A673 (cell line): Measurements from ENCODE around the gene NBPF3. TPM values are rescaled to one million over a fixed set of nuclear protein-coding genes. Genes with fewer than 3 reads are reported as not detected.
"Not testable (repeated sequence)": the region's sequence is repeated elsewhere in the genome, so short reads cannot be mapped to it uniquely, and the experiment has no call there.

ENCODE experiments used
- BruUV-seq: library from RNA; stranded (reverse); fragments of 400-500 nt; replicated peaks from 2 replicates; lab custom pipeline; 2021; lab: Mats Ljungman, UMichigan
- CTCF ChIA-PET: fragments of 300-600 bp; sonication (Branson Sonifier 250); formaldehyde crosslinking; loops from one replicate; lab custom pipeline; 2022; ENCODE audit warnings: antibody characterized with exemption; lab: Charles Lee
- POLR2A ChIA-PET: fragments of 300-600 bp; sonication (Branson Sonifier 250); formaldehyde crosslinking; loops from one replicate; lab custom pipeline; 2022; ENCODE audit warnings: antibody characterized with exemption; ENCODE audit not compliant: low non-redundant PET; lab: Charles Lee
- DNase-seq: peaks from one replicate; pipeline ENCODE4 v3.0.0-alpha.2; 2015; ENCODE audit warnings: low spot score
- H3K27ac ChIP-seq: fragments of 200-600 bp; sonication (generic); 2 replicates; pipeline ENCODE4 v1.5.1; 2016; ENCODE audit warnings: mixed run types, low read depth, mild to moderate bottlenecking, mixed read lengths, antibody characterized with exemption, low read length; ENCODE audit not compliant: poor library complexity, severe bottlenecking
- H3K27me3 ChIP-seq: fragments of 200-600 bp; sonication (generic); replicated peaks from 2 replicates; pipeline ENCODE4 v1.6.1; 2017; ENCODE audit warnings: mixed run types, low read depth, mild to moderate bottlenecking, mixed read lengths, antibody characterized with exemption, low read length; ENCODE audit not compliant: insufficient read depth, poor library complexity
- H3K36me3 ChIP-seq: fragments of 200-600 bp; sonication (generic); 2 replicates; pipeline ENCODE4 v1.6.1; 2016; ENCODE audit warnings: mixed run types, mild to moderate bottlenecking, mixed read lengths, antibody characterized with exemption, low read length; ENCODE audit not compliant: insufficient read depth, poor library complexity, severe bottlenecking
- H3K4me1 ChIP-seq: fragments of 200-600 bp; sonication (generic); 2 replicates; pipeline ENCODE4 v1.6.1; 2017; ENCODE audit warnings: mixed run types, mild to moderate bottlenecking, mixed read lengths, antibody characterized with exemption, low read length; ENCODE audit not compliant: insufficient read depth, poor library complexity, severe bottlenecking
- H3K4me3 ChIP-seq: fragments of 200-600 bp; sonication (generic); 2 replicates; pipeline ENCODE4 v1.5.1; 2016; ENCODE audit warnings: low read depth, mixed run types, mild to moderate bottlenecking, mixed read lengths, low read length; ENCODE audit not compliant: poor library complexity, severe bottlenecking
- H3K9me3 ChIP-seq: fragments of 200-600 bp; sonication (generic); 2 replicates; pipeline ENCODE4 v1.6.1; 2016; ENCODE audit warnings: mixed run types, low read depth, mild to moderate bottlenecking, mixed read lengths, antibody characterized with exemption, low read length; ENCODE audit not compliant: poor library complexity, severe bottlenecking
- CTCF ChIP-seq: fragments of 300-800, 200-600 bp; sonication (generic); conservative IDR thresholded peaks from 2 replicates; pipeline ENCODE4 v1.5.1; 2017; ENCODE audit warnings: low read depth, mild to moderate bottlenecking, antibody characterized with exemption, low read length, moderate library complexity, mixed read lengths
- EZH2 ChIP-seq: fragments of 200-600 bp; sonication (generic); IDR thresholded peaks from 2 replicates; pipeline ENCODE4 v1.6.1; 2017; ENCODE audit warnings: borderline replicate concordance, low read depth, mild to moderate bottlenecking, mixed read lengths, antibody characterized with exemption, low read length; ENCODE audit not compliant: poor library complexity, severe bottlenecking
- intact Hi-C: fragments of 100-400 bp; cut with micrococcal nuclease; formaldehyde crosslinking; loops from one replicate; pipeline ENCODE4 v1.10.0; 2022; ENCODE audit not compliant: unreplicated experiment
- total RNA-seq: library from RNA; stranded (reverse); gene quantifications from 2 replicates; pipeline ENCODE4 v1.2.3, GENCODE V29; 2021

The NBPF3 gene
- total RNA-seq, 1 experiment from 2014 or later = 12.9 TPM

- BruUV-seq = no TSS peak
- no peak for TF ChIP-seq EZH2
- TF ChIP-seq CTCF = no peak
- no peak overlapping the region for H3K4me3 ChIP-seq
- DNase-seq = no peak
- no peaks in the 10 kb centered on the region for H3K36me3 ChIP-seq
- no peaks in the 10 kb centered on the region for H3K4me1 ChIP-seq
- no peaks in the 10 kb centered on the region for H3K9me3 ChIP-seq
- H3K27me3 ChIP-seq = peaks cover 5% of the 10 kb centered on the region
- intact Hi-C loops = no loop called here
- no peak overlapping the region for H3K27ac ChIP-seq
- CTCF ChIA-PET = no interaction called here
- POLR2A ChIA-PET = no interaction called here
These were observed 25.9 kb upstream of the NBPF3 start for GRCh38 chr1:21414015-21414414.

- H3K4me1 ChIP-seq, DNase-seq, POLR2A ChIA-PET, H3K27ac ChIP-seq, H3K4me3 ChIP-seq, H3K9me3 ChIP-seq, intact Hi-C loops, CTCF ChIA-PET, H3K36me3 ChIP-seq, H3K27me3 ChIP-seq, BruUV-seq: not testable (repeated sequence)
These were observed 19.6 kb upstream of the NBPF3 start for GRCh38 chr1:21420378-21420777.

- H3K9me3 ChIP-seq, H3K4me3 ChIP-seq, DNase-seq, H3K27ac ChIP-seq, H3K4me1 ChIP-seq, intact Hi-C loops, CTCF ChIA-PET, H3K27me3 ChIP-seq, BruUV-seq, H3K36me3 ChIP-seq, POLR2A ChIA-PET: not testable (repeated sequence)
These were observed 18.6 kb upstream of the NBPF3 start for GRCh38 chr1:21421307-21421706.

GRCh38 chr1:21427798-21428480 lies 12.0 kb upstream of the NBPF3 start:
- BruUV-seq, H3K9me3 ChIP-seq, CTCF ChIA-PET, H3K4me1 ChIP-seq, POLR2A ChIA-PET, H3K4me3 ChIP-seq, DNase-seq, H3K36me3 ChIP-seq, intact Hi-C loops, H3K27ac ChIP-seq, H3K27me3 ChIP-seq: not testable (repeated sequence)

GRCh38 chr1:21428481-21429073 lies 11.4 kb upstream of the NBPF3 start:
- H3K27me3 ChIP-seq, CTCF ChIA-PET, H3K4me3 ChIP-seq, H3K27ac ChIP-seq, H3K4me1 ChIP-seq, BruUV-seq, POLR2A ChIA-PET, intact Hi-C loops, H3K36me3 ChIP-seq, DNase-seq, H3K9me3 ChIP-seq: not testable (repeated sequence)

GRCh38 chr1:21429210-21429609 lies 10.7 kb upstream of the NBPF3 start:
- POLR2A ChIA-PET = not testable (repeated sequence)

GRCh38 chr1:21430875-21431274 lies 9.1 kb upstream of the NBPF3 start:
- H3K27ac ChIP-seq, H3K36me3 ChIP-seq, H3K27me3 ChIP-seq, BruUV-seq, POLR2A ChIA-PET, CTCF ChIA-PET, intact Hi-C loops, H3K4me3 ChIP-seq, DNase-seq, H3K9me3 ChIP-seq, H3K4me1 ChIP-seq: not testable (repeated sequence)

More at GRCh38 chr1:21429210-21429609, 10.7 kb upstream of the NBPF3 start:
- H3K27ac ChIP-seq, intact Hi-C loops, H3K27me3 ChIP-seq, CTCF ChIA-PET, BruUV-seq, DNase-seq, H3K4me1 ChIP-seq, H3K9me3 ChIP-seq, H3K36me3 ChIP-seq, H3K4me3 ChIP-seq: not testable (repeated sequence)
